WTC11 (cell line): ENCODE results near the gene CHD9. TPM values are rescaled to one million over a fixed set of nuclear protein-coding genes. Genes with fewer than 3 reads are reported as not detected.

Experiments used
- ATAC-seq: fragments of 200-7000 bp; cut with Tn5 transposase; 2 replicates; pipeline ENCODE4 v1.10.0; 2021; ENCODE audit warnings: mild to moderate bottlenecking, moderate library complexity
- CTCF ChIA-PET: fragments of 300-600 bp; sonication (Branson Sonifier 250); formaldehyde crosslinking; loops from one replicate; lab custom pipeline; 2021; ENCODE audit warnings: antibody characterized with exemption; lab: Charles Lee
- POLR2A ChIA-PET: fragments of 350-600 bp; sonication (Branson Sonifier 250); formaldehyde crosslinking; loops from one replicate; lab custom pipeline; 2021; ENCODE audit warnings: antibody characterized with exemption; lab: Charles Lee
- DNase-seq: peaks from one replicate; pipeline ENCODE4 v3.0.0; 2021; ENCODE audit warnings: low spot score
- H3K27ac Mint-ChIP-seq: 2 replicates; pipeline ENCODE4 v1.8.0; 2021; ENCODE audit warnings: mixed read lengths
- H3K27me3 Mint-ChIP-seq: 2 replicates; pipeline ENCODE4 v1.8.0; 2021; ENCODE audit warnings: low read depth, mild to moderate bottlenecking, moderate library complexity, mixed read lengths
- H3K36me3 Mint-ChIP-seq: 2 replicates; pipeline ENCODE4 v1.8.0; 2021; ENCODE audit warnings: mixed read lengths
- H3K4me1 Mint-ChIP-seq: 2 replicates; pipeline ENCODE4 v1.8.0; 2022; ENCODE audit warnings: mixed read lengths
- H3K4me3 Mint-ChIP-seq: 2 replicates; pipeline ENCODE4 v1.8.0; 2021; ENCODE audit warnings: mild to moderate bottlenecking, moderate library complexity, mixed read lengths
- H3K9me3 Mint-ChIP-seq: 2 replicates; pipeline ENCODE4 v1.8.0; 2021; ENCODE audit warnings: mixed read lengths
- AFF4 ChIP-seq: sonication (generic); formaldehyde crosslinking; IDR thresholded peaks from 2 replicates; pipeline ENCODE4 v1.8.1; 2023; ENCODE audit warnings: mild to moderate bottlenecking, missing genetic modification reagents, borderline replicate concordance
- ARID4B ChIP-seq: sonication (generic); formaldehyde crosslinking; IDR thresholded peaks from 2 replicates; pipeline ENCODE4 v1.8.0; 2023; ENCODE audit warnings: missing genetic modification reagents, mild to moderate bottlenecking, borderline replicate concordance
- ATF3 ChIP-seq: sonication (generic); formaldehyde crosslinking; conservative IDR thresholded peaks from 2 replicates; pipeline ENCODE4 v1.8.1; 2022; ENCODE audit warnings: mild to moderate bottlenecking, missing genetic modification reagents
- HMGA2 ChIP-seq: fragments of 250-450 bp; sonication (Bioruptor Pico); IDR thresholded peaks from 2 replicates; pipeline ENCODE4 v1.4.0; 2021; ENCODE audit warnings: mild to moderate bottlenecking, moderate library complexity
- HMGXB4 ChIP-seq: sonication (generic); formaldehyde crosslinking; IDR thresholded peaks from 2 replicates; pipeline ENCODE4 v1.8.1; 2023; ENCODE audit warnings: mild to moderate bottlenecking, moderate library complexity, missing genetic modification reagents
- JAZF1 ChIP-seq: fragments of 250-450 bp; sonication (Bioruptor Pico); IDR thresholded peaks from 2 replicates; pipeline ENCODE4 v1.9.0; 2021; ENCODE audit warnings: moderate library complexity, mild to moderate bottlenecking, inconsistent platforms
- NFATC4 ChIP-seq: fragments of 250-450 bp; sonication (Bioruptor Pico); IDR thresholded peaks from 2 replicates; pipeline ENCODE4 v1.9.0; 2021; ENCODE audit warnings: mild to moderate bottlenecking
- NR2C2 ChIP-seq: sonication (generic); formaldehyde crosslinking; IDR thresholded peaks from 2 replicates; pipeline ENCODE4 v1.8.0; 2022; ENCODE audit warnings: mild to moderate bottlenecking, missing genetic modification reagents
- PRDM15 ChIP-seq: sonication (generic); formaldehyde crosslinking; IDR thresholded peaks from 2 replicates; pipeline ENCODE4 v1.8.0; 2022; ENCODE audit warnings: missing genetic modification reagents
- PRRX2 ChIP-seq: fragments of 250-450 bp; sonication (Bioruptor Pico); IDR thresholded peaks from 2 replicates; pipeline ENCODE4 v1.8.0; 2021; ENCODE audit warnings: mild to moderate bottlenecking
- TEAD1 ChIP-seq: sonication (generic); formaldehyde crosslinking; IDR thresholded peaks from 2 replicates; pipeline ENCODE4 v1.8.0; 2022; ENCODE audit warnings: mild to moderate bottlenecking, missing genetic modification reagents
- TP53 ChIP-seq: sonication (generic); formaldehyde crosslinking; IDR thresholded peaks from 2 replicates; pipeline ENCODE4 v1.8.1; 2023; ENCODE audit warnings: mild to moderate bottlenecking, missing genetic modification reagents
- ZMAT4 ChIP-seq: fragments of 250-450 bp; sonication (Bioruptor Pico); IDR thresholded peaks from 2 replicates; pipeline ENCODE4 v1.9.0; 2021; ENCODE audit warnings: mild to moderate bottlenecking
- ZNF138 ChIP-seq: sonication (generic); formaldehyde crosslinking; conservative IDR thresholded peaks from 2 replicates; pipeline ENCODE4 v1.8.1; 2022; ENCODE audit warnings: mild to moderate bottlenecking, moderate library complexity, missing genetic modification reagents
- ZNF281 ChIP-seq: sonication (generic); formaldehyde crosslinking; IDR thresholded peaks from 2 replicates; pipeline ENCODE4 v1.8.0; 2023; ENCODE audit warnings: mild to moderate bottlenecking, missing genetic modification reagents
- ZNF532 ChIP-seq: fragments of 250-450 bp; sonication (Bioruptor Pico); IDR thresholded peaks from 2 replicates; pipeline ENCODE4 v1.9.0; 2021; ENCODE audit warnings: mild to moderate bottlenecking, borderline replicate concordance
- total RNA-seq: library from RNA; stranded (reverse); gene quantifications from 3 replicates; pipeline ENCODE4 v1.2.3, GENCODE V29; 2021

CHD9 gene
- total RNA-seq, 1 experiment from 2014 or later = 31.3 TPM

GRCh38 chr16:53115773-53116172 is 61.0 kb downstream of the CHD9 start:
- POLR2A ChIA-PET = no interaction called here
- no peaks in the 10 kb centered on the region for H3K9me3 Mint-ChIP-seq
- CTCF ChIA-PET = no interaction called here
- TF ChIP-seq HMGXB4 (CRISPR knock-in tag) = no peak
- no peak for TF ChIP-seq ATF3 (CRISPR knock-in tag)
- TF ChIP-seq ARID4B = no peak
- TF ChIP-seq TEAD1 (CRISPR knock-in tag) = no peak
- TF ChIP-seq PRRX2 (CRISPR knock-in tag) = no peak
- TF ChIP-seq JAZF1 (CRISPR knock-in tag) = no peak
- TF ChIP-seq HMGA2 = no peak
- no peak for TF ChIP-seq ZNF281
- TF ChIP-seq NFATC4 (CRISPR knock-in tag) = no peak
- no peak for TF ChIP-seq PRDM15 (CRISPR knock-in tag)
- no peak for TF ChIP-seq AFF4
- no peak for TF ChIP-seq NR2C2 (CRISPR knock-in tag)
- TF ChIP-seq ZMAT4 = no peak
- TF ChIP-seq ZNF138 (CRISPR knock-in tag) = no peak
- no peak for TF ChIP-seq TP53 (CRISPR knock-in tag)
- no peak for TF ChIP-seq ZNF532 (CRISPR knock-in tag)
- TF ChIP-seq, all 79 proteins: peak for 0
- DNase-seq = no peak
- no peak for ATAC-seq
- peaks cover 6% of the 10 kb centered on the region; the same call in 1 of the 2 replicates for H3K4me1 Mint-ChIP-seq
- no peaks in the 10 kb centered on the region for H3K36me3 Mint-ChIP-seq
- no peaks in the 10 kb centered on the region for H3K27me3 Mint-ChIP-seq
- no peak overlapping the region for H3K27ac Mint-ChIP-seq
- H3K4me3 Mint-ChIP-seq = no peak overlapping the region
